GM21528 (cell line): Measurements from ENCODE around the gene MDC1.

ENCODE experiments used
- ATAC-seq: cut with Tn5 transposase; IDR thresholded peaks from one replicate; pipeline ENCODE4 v1.9.1; 2021; ENCODE audit warnings: mild to moderate bottlenecking, moderate library complexity; ENCODE audit not compliant: unreplicated experiment, low FRiP score

Gene MDC1

DNA sequence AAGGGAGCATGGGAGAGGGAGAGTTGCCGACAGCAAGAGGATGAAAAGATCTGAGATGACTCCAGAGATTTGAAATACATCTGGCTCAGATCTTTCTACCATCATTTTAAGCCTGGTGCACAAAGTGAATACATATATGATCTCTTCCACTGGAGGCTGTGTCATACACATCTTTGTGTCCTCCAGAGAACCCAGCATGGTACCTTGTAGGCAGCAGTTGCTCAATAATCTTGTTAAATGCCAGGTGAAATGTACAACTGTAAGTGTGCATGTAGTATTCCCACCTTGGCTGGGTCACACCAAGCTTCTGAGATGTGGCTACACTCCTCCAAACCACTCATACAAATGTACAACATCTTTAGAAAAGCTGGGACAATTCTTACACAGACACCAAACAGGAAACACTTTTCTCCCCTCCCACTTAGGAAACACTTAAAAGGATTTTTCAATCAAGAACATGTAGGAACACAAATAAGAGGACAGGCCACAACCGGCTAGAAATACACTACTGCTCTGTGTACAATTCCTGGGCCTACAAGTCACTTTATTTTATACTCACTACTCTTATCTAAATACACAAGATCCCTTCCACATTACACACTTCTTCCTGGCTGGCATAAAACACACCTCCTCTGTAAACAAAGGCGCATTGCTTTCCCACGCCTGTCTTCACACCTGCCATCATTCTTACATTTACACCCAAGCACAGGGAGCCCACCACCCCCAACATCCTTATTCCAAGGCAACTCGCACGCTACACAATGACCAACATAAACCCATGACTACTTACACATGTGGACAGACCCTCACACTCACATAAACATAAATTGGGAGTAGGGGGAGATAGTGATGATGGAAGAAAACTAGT lies 31.1 kb upstream of the MDC1 start:
- no peak for ATAC-seq

DNA sequence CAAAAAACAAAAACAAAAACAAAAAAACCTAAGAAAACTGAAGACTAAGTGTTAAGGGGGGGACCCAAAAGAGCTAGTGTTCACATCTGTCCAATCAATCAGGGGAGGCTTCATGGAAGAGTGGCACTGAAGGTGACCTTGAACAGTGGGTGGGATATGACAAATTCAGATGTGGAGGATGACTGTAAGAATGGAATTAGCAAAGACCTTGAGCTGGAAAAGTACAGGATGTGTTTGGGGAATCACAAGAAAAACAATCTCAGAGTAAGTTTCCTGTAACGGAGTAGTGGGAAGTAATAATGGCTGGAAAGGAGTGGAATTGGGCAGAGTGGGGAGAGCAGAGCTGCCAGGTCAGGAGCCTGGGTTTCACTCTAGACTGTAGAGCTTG lies 30.2 kb upstream of the MDC1 start:
- no peak for ATAC-seq

DNA sequence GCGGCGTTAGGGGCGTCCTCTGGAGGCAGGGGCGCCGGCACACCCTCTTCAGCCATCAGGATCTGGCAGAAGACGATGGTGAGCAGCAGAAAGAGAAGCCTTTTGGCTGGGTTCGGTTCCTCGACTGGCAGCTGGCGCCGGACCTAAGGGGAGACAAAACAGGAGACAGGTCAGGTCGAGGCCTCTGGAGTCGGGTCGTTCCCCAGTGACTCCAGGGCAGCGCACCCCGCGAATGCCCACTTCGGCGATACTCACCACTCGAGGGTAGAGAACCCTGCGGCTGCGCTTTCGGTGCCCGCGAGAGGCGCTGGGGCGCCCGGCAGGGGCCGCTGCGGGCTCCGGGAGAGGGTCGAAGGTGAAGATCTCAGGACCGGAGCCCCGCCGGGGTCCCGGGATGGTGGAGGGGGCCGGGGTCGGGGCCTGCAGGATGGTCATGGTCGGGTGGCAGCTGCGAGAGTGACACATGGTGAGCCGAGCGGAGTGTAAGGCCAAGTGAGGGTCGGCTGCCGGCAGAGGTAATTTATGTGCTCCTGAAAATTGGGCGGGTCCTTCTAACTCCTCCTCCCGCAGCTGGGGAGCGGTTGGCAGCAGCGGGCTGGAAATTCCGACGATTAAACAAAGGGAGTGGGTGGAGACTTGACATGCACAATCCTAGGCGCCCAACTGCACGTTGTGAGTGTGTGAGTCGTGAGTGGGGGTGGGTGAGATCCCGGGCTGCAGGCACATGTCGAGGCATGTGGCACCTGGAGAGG lies 27.1 kb upstream of the MDC1 start, which contains the start of gene IER3:
Gene IER3 (minus strand): TSS at position 494 of the 752 bp plus-strand sequence. CDS start 29 bp downstream, at position 465.
- ATAC-seq = peak; percentile 42

DNA sequence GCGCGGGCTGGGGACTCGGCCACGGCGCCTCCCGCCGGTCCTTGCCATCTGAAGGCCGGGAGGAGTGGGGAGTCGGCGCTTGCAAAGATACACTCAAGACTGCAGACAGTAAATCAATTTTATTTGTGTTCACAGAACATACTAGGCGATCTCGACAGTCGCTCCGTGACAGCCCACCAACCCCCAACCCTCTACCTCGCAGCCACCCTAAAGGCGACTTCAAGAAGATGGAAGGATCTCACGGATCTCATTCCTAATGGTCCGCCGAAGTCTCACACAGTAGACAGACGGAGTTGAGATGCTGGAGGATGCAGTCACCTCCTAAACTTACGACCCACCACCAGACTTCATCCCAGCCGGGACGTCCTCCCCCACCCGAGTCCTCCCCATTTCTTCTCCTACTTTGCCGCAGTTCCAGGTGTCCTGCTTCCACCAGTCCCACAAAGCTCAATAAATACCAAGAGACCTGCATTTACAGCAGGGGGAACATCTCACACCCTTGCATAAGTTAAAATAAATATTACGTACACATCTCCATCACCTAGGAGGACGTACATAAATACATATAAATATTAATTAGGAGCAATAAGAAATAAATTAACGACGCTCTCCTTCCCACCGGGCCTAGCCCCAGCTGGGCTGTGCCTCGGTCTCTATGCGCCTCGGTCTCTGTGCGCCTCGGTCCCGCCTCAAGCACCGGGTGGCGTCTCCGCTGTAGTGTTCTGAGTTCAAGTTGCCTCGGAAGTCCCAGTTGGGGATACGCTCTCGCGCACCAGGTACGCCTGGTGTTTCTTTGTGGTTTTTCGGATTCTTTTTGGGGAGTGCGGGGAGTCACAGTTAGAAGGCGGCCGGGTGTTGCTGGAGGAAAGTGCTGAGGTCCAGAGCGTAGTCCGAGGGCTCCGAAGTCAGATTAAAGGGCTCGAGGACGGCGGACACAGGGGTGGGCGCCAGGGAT lies 26.3 kb upstream of the MDC1 start:
- ATAC-seq = peak; percentile 12

DNA sequence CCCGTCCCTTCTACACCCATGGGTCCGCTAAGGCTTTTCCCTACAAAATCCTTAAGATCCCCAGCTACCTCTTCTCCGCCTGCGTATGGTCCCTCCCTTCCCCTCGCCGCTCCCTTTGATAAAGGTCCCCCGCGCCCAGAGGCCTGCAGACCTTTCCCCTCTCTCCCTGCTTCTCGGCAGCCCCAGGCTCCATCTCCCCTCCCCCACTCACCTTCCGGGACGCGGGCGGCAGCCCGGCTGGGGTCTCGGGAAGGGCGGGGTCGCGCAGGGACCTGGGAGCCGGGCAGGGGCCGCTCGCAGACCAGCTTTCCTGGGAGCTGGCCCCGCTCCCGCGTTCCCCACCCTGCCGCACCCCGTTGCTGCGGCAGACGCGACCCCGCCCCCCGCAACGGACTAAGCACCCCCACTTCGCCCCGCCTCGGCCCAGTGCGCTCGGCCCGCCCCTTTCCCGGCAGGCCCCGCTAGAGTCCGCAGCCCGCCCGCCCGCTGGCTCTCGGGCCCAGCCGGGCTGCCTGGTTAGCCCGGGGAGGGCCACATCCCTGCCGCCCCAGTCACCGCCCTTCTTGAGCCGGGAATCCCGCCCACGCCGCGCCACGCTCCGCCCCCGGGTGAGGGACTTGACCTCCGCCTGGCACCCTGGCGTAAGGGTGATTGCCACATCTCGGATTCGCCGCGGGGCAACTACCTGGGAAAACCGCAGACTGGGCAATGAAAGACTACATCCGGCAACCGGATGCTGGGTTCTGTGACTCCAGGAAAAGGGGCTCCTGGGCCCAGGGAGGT lies 25.4 kb upstream of the MDC1 start, which contains the start of gene FLOT1:
Gene FLOT1 (minus strand): TSS at position 372 of the 783 bp plus-strand sequence. CDS start 498 bp downstream, outside the sequence.
- peak; percentile 60 for ATAC-seq

DNA sequence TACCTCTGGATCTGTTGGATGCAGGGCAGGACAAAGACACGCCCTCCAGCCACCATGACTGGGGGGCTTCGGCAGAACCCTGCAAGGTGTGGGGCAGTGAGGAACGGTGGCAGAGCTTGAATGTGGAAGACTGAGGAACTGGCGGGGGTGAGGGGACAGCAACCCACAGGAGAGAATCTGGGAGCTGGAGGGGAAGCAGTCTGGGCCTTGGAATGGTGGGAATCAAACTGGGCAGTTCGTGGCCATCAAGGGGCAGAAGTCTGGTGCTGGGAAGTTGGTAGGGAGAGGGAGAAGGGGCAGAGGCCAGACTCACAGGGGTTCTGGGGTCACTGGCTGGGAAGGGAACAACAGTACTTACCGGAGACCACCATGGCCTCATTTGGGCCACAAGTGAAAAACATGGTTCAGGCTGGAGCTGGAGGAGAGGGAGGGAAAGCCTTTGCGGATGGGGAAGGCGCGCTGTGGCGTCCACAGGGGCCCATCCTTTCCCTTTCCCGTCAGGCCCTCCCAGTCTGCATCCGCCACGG lies 24.8 kb upstream of the MDC1 start:
- no peak for ATAC-seq

DNA sequence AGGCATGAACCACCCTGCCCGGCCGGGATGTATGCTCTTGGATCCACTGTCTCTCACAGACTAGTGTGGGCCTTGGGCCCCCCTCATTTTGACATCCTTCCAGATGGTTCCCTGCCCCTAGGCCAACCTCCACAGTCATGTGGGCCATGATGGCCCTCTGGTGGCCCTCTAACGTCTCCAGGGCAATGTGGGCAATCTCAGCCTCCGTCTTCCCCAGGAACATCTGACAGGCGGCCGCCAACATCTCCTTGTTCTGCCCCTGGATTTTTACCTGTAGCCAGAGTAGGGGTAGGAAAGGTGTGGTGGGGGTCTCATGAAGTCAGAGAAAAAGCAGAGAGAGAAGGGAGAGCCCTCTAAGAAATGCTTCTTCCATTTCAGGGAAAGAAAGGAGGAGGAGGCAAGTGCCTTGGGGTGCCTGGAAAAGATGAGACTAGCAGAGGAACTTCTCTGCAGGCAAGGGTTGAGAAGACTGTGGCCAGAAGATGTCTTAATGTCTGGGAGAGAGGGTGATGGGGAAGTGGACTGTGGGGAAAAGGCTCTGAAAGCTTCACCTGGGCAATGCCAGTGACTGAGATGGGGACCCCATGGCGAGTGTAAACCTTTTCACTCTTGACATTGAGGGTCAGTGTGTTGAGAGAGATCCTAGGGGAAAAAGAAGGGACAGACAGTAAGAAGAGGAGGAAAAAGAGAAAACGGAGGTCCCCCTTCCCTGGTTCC lies 24.1 kb upstream of the MDC1 start:
- no peak for ATAC-seq

DNA sequence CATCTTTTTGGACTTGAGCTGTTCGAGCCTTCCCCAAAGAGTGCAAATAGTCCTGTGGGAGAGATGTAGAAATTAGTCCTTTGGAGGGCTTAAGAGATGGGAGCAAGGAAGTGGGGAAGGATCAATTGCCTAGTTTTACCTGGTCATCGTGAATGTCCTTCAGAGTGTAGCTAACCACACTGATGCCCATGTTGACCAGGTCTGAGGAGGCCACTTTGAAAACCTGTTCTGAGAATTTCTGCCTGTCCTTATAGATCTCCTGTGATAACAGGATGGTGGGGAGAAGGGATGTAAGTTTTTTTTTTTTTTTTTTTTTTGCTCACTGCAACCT lies 23.4 kb upstream of the MDC1 start:
- ATAC-seq = no peak

DNA sequence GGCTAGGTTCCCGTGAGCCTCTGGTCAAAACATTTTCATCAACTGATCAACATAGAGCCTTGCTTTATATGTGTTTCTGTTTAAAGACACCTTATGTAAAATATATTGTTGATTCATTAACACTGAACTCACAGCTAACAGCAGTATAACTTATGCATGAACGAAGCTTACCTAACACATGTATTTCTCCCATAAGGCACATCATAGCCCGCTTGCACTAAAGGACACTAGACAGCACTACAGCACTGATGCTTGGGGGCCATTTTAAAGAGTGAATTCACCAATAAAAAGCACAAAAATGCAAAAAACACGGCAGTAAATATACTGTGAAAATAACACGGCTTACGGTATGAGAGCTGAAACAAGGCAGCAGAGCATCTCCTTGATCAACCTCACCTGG lies 21.5 kb upstream of the MDC1 start:
- no peak for ATAC-seq

DNA sequence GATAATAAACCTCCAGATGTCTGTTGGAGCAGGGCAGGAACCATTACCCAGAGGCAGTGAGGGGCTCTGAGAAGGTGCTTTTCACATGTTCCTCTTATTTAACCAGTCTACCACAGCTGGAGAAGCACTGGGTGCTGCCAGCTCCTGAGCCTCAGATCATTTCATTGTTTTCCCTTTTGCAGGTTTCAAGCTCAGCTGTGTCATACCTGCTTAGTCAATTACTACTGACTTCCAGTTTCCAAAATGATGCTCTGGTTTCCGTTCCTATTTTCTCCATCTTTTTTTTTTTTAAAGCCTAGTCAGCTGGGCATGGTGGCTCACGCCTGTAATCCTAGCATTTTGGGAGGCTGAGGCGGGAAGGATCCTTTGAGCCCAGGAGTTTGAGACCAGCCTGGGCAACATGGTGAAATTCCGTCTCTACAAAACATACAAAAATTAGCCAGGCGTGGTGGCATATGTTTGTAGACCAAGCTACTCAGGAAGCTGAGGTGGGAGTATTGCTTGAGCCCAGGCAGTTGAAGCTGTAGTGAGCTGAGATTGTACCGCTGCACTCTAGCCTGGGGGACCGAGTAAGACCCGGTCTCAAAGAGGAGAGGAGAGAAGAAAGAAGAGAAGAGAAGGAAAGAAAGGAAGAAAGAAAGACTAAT lies 18.7 kb upstream of the MDC1 start:
- ATAC-seq = no peak

DNA sequence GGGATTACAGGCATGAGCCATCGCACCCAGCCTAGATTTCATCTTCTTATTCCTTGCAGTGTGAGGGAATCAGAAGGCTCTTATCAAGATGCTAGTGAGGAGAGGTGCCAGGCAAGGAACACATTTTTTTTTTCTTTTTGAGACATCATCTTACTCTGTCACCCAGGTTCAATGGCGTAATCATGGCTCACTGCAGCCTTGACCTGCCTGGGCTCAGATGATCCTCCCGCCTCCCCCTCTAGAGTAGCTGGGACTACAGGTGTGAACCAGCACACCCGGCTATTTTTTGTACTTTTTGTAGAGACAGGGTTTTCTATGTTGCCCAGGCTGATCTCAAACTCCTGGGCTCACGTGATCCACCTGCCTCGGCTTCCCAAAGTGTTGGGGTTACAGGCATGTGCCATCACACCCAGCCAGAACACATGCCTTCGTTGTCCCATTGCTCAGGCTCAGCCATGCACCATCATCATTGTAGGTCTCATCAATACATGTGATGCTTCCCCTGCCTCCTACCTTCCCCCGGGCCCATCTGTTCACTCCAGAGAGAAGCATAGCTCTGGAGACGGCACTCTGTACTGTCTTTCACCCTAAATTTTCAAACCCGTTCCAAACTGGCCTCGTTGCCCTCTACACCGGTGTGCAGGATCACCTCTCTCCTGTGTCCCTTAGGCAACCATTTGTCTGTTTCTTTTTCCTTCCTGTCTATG lies 15.3 kb upstream of the MDC1 start:
- no peak for ATAC-seq

DNA sequence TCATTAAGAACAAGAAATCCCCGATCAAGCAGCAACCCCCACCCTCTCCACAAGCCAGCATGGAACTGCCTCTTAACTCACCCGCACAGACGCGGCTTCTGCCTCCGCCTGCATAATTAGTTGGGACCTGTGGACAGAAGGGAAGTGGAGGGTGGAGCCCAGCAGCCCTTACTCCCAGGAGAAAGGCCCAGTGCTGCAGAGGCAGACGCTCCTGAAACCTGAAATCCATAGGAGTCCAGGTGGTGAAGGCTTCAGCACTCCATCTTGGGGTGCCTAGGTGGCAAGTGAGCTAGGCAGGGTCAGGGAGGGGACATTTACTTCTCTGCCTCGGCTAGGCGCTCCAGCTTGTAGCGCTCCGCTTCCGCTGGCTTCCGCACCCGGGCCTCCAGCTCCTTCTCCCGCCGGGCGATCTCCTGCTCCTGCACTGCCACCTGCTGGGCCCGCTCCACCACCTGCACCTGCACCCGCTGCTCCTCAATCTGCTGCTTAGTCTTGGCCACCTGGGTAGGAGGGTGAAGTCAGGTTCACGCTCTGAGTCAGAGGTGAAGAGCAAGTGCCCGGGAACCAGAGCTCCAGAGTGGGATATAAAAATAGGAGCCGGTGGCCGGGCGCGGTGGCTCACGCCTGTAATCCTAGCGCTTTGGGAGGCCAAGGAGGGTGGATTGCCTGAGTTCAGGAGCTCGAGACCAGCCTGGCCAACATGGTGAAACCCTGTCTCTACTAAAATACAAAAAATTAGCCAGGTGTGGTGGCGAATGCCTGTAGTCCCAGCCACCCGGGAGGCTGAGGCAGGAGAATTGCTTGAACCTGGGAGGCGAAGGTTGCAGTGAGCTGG lies 13.7 kb upstream of the MDC1 start:
- no peak for ATAC-seq

DNA sequence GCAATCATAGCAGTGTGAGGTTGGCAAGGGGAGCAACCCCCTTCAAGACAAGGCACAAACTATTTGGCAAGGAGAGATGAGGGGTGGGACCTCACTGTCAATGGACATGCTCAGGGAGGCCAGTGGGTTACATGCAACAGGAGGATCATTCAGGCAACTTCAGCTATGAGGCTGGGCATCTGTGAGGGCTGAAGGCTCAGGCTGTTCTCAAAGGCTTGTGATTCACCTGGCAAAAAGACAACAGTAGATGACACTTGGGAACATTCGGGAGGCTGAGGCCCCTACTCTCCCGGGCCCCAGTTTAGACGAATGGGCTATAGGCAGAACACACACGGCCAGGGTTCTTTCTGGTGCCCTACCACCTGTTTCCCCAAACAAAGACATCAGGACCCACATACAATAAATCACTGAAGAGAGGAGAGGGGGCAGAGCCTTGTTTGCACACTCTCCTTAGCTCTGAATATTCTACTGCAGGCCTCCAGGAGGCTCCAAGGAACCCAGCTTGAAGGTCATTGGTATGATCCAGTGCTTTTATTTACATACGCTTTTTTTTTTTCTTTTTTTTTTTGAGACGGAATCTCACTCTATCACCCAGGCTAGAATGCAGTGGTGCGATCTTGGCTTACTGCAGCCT lies 11.0 kb upstream of the MDC1 start:
- ATAC-seq = no peak

DNA sequence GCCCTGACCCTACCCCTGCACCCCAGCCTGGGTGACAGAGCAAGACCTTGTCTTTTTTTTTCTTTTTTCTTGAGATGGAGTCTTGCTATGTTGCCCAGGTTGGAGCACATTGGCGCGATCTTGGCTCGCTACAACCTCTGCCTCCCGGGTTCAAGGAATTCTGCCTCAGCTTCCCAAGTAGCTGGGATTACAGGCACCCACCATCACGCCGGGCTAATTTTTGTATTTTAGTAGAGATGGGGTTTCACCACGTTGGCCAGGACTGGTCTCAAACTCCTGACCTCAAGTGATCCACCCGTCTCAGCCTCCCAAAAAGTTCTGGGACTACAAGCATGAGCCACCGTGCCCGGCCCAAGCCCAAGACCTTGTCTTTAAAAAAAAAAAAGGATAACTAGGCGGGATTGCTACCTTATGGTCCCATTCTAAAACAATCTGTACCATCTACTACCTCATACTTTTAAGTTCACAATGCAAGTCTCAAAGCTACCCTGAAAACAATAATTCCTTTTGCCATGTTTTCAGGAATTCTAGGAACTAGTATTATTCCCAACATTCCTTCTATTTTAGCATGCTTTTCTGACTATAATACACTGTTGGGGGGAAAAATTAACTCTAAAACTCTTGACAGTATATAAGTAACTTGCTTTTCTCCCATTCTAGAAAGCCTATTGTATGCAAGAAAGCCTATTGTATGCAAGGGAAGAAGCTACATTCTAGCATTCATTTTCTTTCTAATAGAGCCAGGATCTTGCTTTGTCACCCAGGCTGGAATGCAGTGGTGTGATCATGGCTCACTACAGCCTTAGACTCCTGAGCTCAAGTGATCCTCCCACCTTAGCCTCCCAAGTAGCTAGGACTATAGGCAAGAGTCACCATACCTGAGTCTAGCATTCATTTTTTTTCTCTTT lies 9.7 kb upstream of the MDC1 start:
- no peak for ATAC-seq

DNA sequence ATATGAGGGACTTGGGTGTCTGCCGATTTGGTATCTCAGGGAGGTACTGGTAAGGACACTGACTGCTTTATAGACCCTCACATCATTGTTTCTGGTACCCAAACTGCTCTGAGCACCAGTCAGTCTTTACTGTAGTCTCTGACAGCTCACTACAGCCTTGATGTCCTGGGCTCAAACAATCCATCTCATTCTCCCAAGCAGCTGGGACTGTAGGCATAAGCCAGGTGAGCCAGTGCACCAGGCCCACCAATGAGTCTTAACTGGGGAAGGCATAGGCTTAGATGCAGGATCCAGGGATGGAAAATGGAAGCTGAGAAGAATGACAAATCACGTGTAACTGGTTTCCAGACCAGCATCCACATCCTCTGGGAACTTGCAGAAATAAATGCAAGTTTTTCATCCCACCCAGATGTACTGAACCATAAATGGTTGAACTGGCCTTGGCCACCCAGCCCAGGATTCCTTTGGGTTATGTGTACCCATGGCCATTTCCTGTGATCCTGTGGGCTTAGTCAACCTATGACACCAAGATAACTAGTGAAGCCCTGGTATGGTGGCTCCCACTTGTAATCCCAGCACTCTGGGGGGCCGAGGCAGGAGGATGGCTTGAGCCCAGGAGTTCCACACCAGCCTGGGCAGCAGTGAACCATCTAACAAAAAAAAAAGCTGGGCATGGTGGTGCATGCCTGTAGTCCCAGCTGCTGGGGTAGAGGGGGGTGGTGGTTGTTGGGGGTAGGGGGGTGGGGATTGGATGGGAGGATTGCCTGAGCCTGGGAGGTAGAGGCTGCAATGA lies 8.8 kb upstream of the MDC1 start:
- no peak for ATAC-seq
